HG03039 (cell line): ENCODE measurements around the gene AK9.

Experiments used
- ATAC-seq: cut with Tn5 transposase; IDR thresholded peaks from one replicate; pipeline ENCODE4 v1.9.1; 2021; ENCODE audit warnings: mild to moderate bottlenecking, moderate library complexity; ENCODE audit not compliant: unreplicated experiment

The AK9 gene

GRCh38 chr6:109515781-109516409, 175.1 kb downstream of the AK9 start:
- no peak for ATAC-seq

GRCh38 chr6:109514946-109515345, 176.1 kb downstream of the AK9 start:
- no peak for ATAC-seq

- ATAC-seq: no peak
Observed at GRCh38 chr6:109513571-109514071, 177.4 kb downstream of the AK9 start.

GRCh38 chr6:109512271-109512817, 178.7 kb downstream of the AK9 start:
- ATAC-seq: no peak

- no peak for ATAC-seq
Observed at GRCh38 chr6:109511832-109512231, 179.2 kb downstream of the AK9 start.

- ATAC-seq: no peak
Observed at GRCh38 chr6:109510358-109510757, 180.6 kb downstream of the AK9 start.

- no peak for ATAC-seq
Observed at GRCh38 chr6:109508166-109508860, 182.7 kb downstream of the AK9 start.

GRCh38 chr6:109507490-109508072, 183.4 kb downstream of the AK9 start:
- no peak for ATAC-seq

- ATAC-seq: no peak
Observed at GRCh38 chr6:109506841-109507240, 184.2 kb downstream of the AK9 start.

GRCh38 chr6:109506314-109506713, 184.7 kb downstream of the AK9 start:
- ATAC-seq: no peak

GRCh38 chr6:109503327-109504224, 187.4 kb downstream of the AK9 start:
- ATAC-seq: no peak

- ATAC-seq: no peak
Observed at GRCh38 chr6:109498936-109499335, 192.1 kb downstream of the AK9 start.

- no peak for ATAC-seq
Observed at GRCh38 chr6:109498052-109498451, 192.9 kb downstream of the AK9 start.

- ATAC-seq: no peak
Observed at GRCh38 chr6:109496036-109496772, 194.8 kb downstream of the AK9 start.

- no peak for ATAC-seq
Observed at GRCh38 chr6:109493865-109494264, 197.1 kb downstream of the AK9 start.

- no peak for ATAC-seq
Observed at GRCh38 chr6:109491207-109491938, 199.6 kb downstream of the AK9 start.

- ATAC-seq: no peak
Observed at GRCh38 chr6:109490713-109491112, 200.3 kb downstream of the AK9 start.

- ATAC-seq: no peak
Observed at GRCh38 chr6:109488001-109488400, 203.0 kb downstream of the AK9 start.

- no peak for ATAC-seq
Observed at GRCh38 chr6:109486068-109486467, 204.9 kb downstream of the AK9 start.
